IMR-90 (cell line): ENCODE data around the gene TDRKH. TPM values are rescaled to one million over a fixed set of nuclear protein-coding genes. Genes with fewer than 3 reads are reported as not detected.

Source experiments
- ATAC-seq: fragments of 200-7000 bp; cut with Tn5 transposase; 2 replicates; pipeline ENCODE4 v1.9.1; 2020; ENCODE audit warnings: low read depth, mild to moderate bottlenecking, moderate library complexity
- BruUV-seq: library from RNA; stranded (reverse); fragments of 400-500 nt; replicated peaks from 2 replicates; lab custom pipeline; 2021; lab: Mats Ljungman, UMichigan
- CTCF ChIA-PET: fragments of 300-600 bp; formaldehyde crosslinking; extraction: SDS; loops from one replicate; lab custom pipeline; 2021; ENCODE audit warnings: antibody characterized with exemption; lab: Yijun Ruan, JAX
- POLR2A ChIA-PET: fragments of 300-600 bp; sonication (Branson Sonifier 250); formaldehyde crosslinking; loops from one replicate; lab custom pipeline; 2022; ENCODE audit warnings: antibody characterized with exemption; ENCODE audit not compliant: unreplicated experiment; lab: Charles Lee
- DNase-seq: peaks from one replicate; pipeline ENCODE4 v3.0.0; 2013
- H2AFZ ChIP-seq: replicated peaks from 2 replicates; pipeline ENCODE3; 2013; ENCODE audit warnings: low read length, mild to moderate bottlenecking; ENCODE audit not compliant: poor library complexity
- H2AK5ac ChIP-seq: 2 replicates; pipeline ENCODE4 v1.6.1; 2013; ENCODE audit warnings: low read depth, low read length, inconsistent platforms
- H2AK9ac ChIP-seq: replicated peaks from 2 replicates; pipeline ENCODE3; 2013; ENCODE audit warnings: mild to moderate bottlenecking, low read depth, low read length, moderate library complexity; ENCODE audit not compliant: poor library complexity
- H2BK120ac ChIP-seq: 2 replicates; pipeline ENCODE4 v1.6.1; 2013; ENCODE audit warnings: low read depth, low read length, inconsistent platforms
- H2BK15ac ChIP-seq: 3 replicates; pipeline ENCODE4 v1.6.1; 2013; ENCODE audit warnings: low read depth, low read length, inconsistent platforms
- H2BK20ac ChIP-seq: 2 replicates; pipeline ENCODE4 v1.6.1; 2013; ENCODE audit warnings: low read depth, mild to moderate bottlenecking, inconsistent platforms, low read length, moderate library complexity
- H2BK5ac ChIP-seq: 2 replicates; pipeline ENCODE4 v1.6.1; 2013; ENCODE audit warnings: mild to moderate bottlenecking, low read depth, low read length, inconsistent platforms; ENCODE audit not compliant: poor library complexity, severe bottlenecking
- H3K14ac ChIP-seq: replicated peaks from 2 replicates; pipeline ENCODE4 v1.6.1; 2013; ENCODE audit warnings: low read depth, low read length, inconsistent platforms
- H3K18ac ChIP-seq: 2 replicates; pipeline ENCODE4 v1.6.1; 2013; ENCODE audit warnings: low read depth, low read length, control low read depth
- H3K23ac ChIP-seq: 2 replicates; pipeline ENCODE4 v1.6.1; 2013; ENCODE audit warnings: low read depth, low read length, inconsistent platforms
- H3K27ac ChIP-seq: 2 replicates; pipeline ENCODE4 v1.5.1; 2013; ENCODE audit warnings: mild to moderate bottlenecking, control low read depth, low read length; ENCODE audit not compliant: insufficient read depth
- H3K27me3 ChIP-seq: 2 replicates; pipeline ENCODE4 v1.6.1; 2013; ENCODE audit warnings: low read length; ENCODE audit not compliant: control insufficient read depth, insufficient read depth
- H3K36me3 ChIP-seq: 2 replicates; pipeline ENCODE4 v1.6.1; 2013; ENCODE audit warnings: low read length, mixed read lengths; ENCODE audit not compliant: control insufficient read depth, insufficient read depth
- H3K4ac ChIP-seq: 2 replicates; pipeline ENCODE4 v1.6.1; 2013; ENCODE audit warnings: low read depth, low read length, inconsistent platforms
- H3K4me1 ChIP-seq: 2 replicates; pipeline ENCODE4 v1.6.1; 2013; ENCODE audit warnings: low read length, mixed read lengths; ENCODE audit not compliant: control insufficient read depth, insufficient read depth
- H3K4me2 ChIP-seq: 2 replicates; pipeline ENCODE4 v1.6.1; 2013; ENCODE audit warnings: low read depth, mild to moderate bottlenecking, control low read depth, low read length, moderate library complexity
- H3K4me3 ChIP-seq: 2 replicates; pipeline ENCODE4 v1.5.1; 2013; ENCODE audit warnings: low read depth, mild to moderate bottlenecking, control low read depth, low read length, moderate library complexity; ENCODE audit not compliant: insufficient read depth
- H3K56ac ChIP-seq: 2 replicates; pipeline ENCODE4 v1.6.1; 2013; ENCODE audit warnings: low read length, inconsistent platforms; ENCODE audit not compliant: insufficient read depth; ENCODE audit errors: extremely low read depth
- H3K79me1 ChIP-seq, 2 experiments: 2 replicates each; pipeline ENCODE4 v1.6.1; 2013; ENCODE audit warnings: low read length in 2 of 2, inconsistent platforms in 1 of 2, low read depth in 1 of 2
- H3K9ac ChIP-seq: 2 replicates; pipeline ENCODE4 v1.6.1; 2013; ENCODE audit warnings: low read depth, low read length, control low read depth
- H3K9me1 ChIP-seq: 2 replicates; pipeline ENCODE4 v1.6.1; 2013; ENCODE audit warnings: low read length, inconsistent platforms; ENCODE audit not compliant: insufficient read depth
- H3K9me3 ChIP-seq: 2 replicates; pipeline ENCODE4 v1.6.1; 2013; ENCODE audit warnings: low read length; ENCODE audit not compliant: control insufficient read depth, insufficient read depth
- H4K20me1 ChIP-seq: 2 replicates; pipeline ENCODE4 v1.6.1; 2013; ENCODE audit warnings: low read length, inconsistent platforms; ENCODE audit not compliant: insufficient read depth
- H4K5ac ChIP-seq: 2 replicates; pipeline ENCODE4 v1.6.1; 2013; ENCODE audit warnings: mild to moderate bottlenecking, low read depth, low read length, control low read depth
- H4K8ac ChIP-seq, 2 experiments: 2 replicates each; pipeline ENCODE4 v1.6.1; 2013; ENCODE audit warnings: low read depth in 2 of 2, low read length in 2 of 2, control low read depth in 1 of 2, inconsistent platforms in 1 of 2
- H4K91ac ChIP-seq: 2 replicates; pipeline ENCODE4 v1.6.1; 2013; ENCODE audit warnings: low read depth, low read length, inconsistent platforms; ENCODE audit not compliant: insufficient read depth
- BHLHE40 ChIP-seq: fragments of 150-350 bp; IDR thresholded peaks from 2 replicates; pipeline ENCODE4 v1.6.1; 2016; ENCODE audit warnings: mild to moderate bottlenecking, low read depth, low read length
- CEBPB ChIP-seq: IDR thresholded peaks from 2 replicates; pipeline ENCODE4 v1.6.1; 2012; ENCODE audit warnings: low read depth, low read length, improper control_type of control experiment
- CHD1 ChIP-seq: IDR thresholded peaks from 2 replicates; pipeline ENCODE4 v1.6.1; 2012; ENCODE audit warnings: low read depth, low read length, improper control_type of control experiment
- CTCF ChIP-seq: conservative IDR thresholded peaks from 2 replicates; pipeline ENCODE4 v1.5.1; 2012; ENCODE audit warnings: mild to moderate bottlenecking, low read depth, low read length, improper control_type of control experiment
- ELK1 ChIP-seq: fragments of 150-350 bp; IDR thresholded peaks from 2 replicates; pipeline ENCODE4 v1.6.1; 2016; ENCODE audit warnings: low read depth, mild to moderate bottlenecking, low read length, moderate library complexity, borderline replicate concordance
- FOS ChIP-seq: fragments of 150-350 bp; IDR thresholded peaks from 2 replicates; pipeline ENCODE4 v1.6.1; 2016; ENCODE audit warnings: low read depth, low read length
- MAFK ChIP-seq: IDR thresholded peaks from 2 replicates; pipeline ENCODE4 v1.6.1; 2012; ENCODE audit warnings: low read depth, low read length, improper control_type of control experiment
- MAZ ChIP-seq: IDR thresholded peaks from 2 replicates; pipeline ENCODE4 v1.6.1; 2012; ENCODE audit warnings: low read depth, mild to moderate bottlenecking, low read length, improper control_type of control experiment, moderate library complexity, borderline replicate concordance
- MXI1 ChIP-seq: IDR thresholded peaks from 2 replicates; pipeline ENCODE4 v1.6.1; 2012; ENCODE audit warnings: low read depth, mild to moderate bottlenecking, low read length, moderate library complexity, borderline replicate concordance
- NFE2L2 ChIP-seq: fragments of 150-350 bp; IDR thresholded peaks from 2 replicates; pipeline ENCODE4 v1.6.1; 2016; ENCODE audit warnings: low read depth, mild to moderate bottlenecking, low read length
- POLR2A ChIP-seq: IDR thresholded peaks from 2 replicates; pipeline ENCODE4 v1.6.1; 2012; ENCODE audit warnings: mild to moderate bottlenecking, low read depth, low read length
- RAD21 ChIP-seq: IDR thresholded peaks from 2 replicates; pipeline ENCODE4 v1.6.1; 2012; ENCODE audit warnings: low read length, improper control_type of control experiment
- RCOR1 ChIP-seq: IDR thresholded peaks from 2 replicates; pipeline ENCODE4 v1.6.1; 2012; ENCODE audit warnings: mild to moderate bottlenecking, low read length, improper control_type of control experiment; ENCODE audit not compliant: insufficient replicate concordance
- RFX5 ChIP-seq: IDR thresholded peaks from 2 replicates; pipeline ENCODE4 v1.8.0; 2012; ENCODE audit warnings: low read depth, mild to moderate bottlenecking, low read length, moderate library complexity
- SMC3 ChIP-seq: fragments of 150-350 bp; IDR thresholded peaks from 2 replicates; pipeline ENCODE4 v1.6.1; 2016; ENCODE audit warnings: low read depth, mild to moderate bottlenecking, antibody characterized with exemption, low read length, moderate library complexity
- USF2 ChIP-seq: fragments of 150-350 bp; IDR thresholded peaks from 2 replicates; pipeline ENCODE4 v1.6.1; 2017; ENCODE audit warnings: mild to moderate bottlenecking, antibody characterized with exemption, low read length, low read depth
- WGBS, 2 experiments: methylation state at CpG; one replicate each; pipeline versions ENCODE4 v1.1.5 to v1.1.7; 2013; ENCODE audit warnings: missing lambda C conversion rate in 2 of 2; ENCODE audit not compliant: insufficient read length in 1 of 2; ENCODE audit errors: extremely low coverage in 2 of 2; 5-methylcytosine and 5-hydroxymethylcytosine counted together
- dilution Hi-C: fragments of 300-500 bp; cut with HindIII; formaldehyde crosslinking; loops from one replicate; pipeline ENCODE4 v1.14.3; 2018; ENCODE audit warnings: low sequenced_read_pairs; ENCODE audit not compliant: unreplicated experiment
- in situ Hi-C: fragments of 300-500 bp; cut with MboI; formaldehyde crosslinking; loops from 3 replicates; pipeline ENCODE4 v1.14.3; 2019; ENCODE audit warnings: low sequenced_read_pairs, inconsistent platforms, mixed read lengths
- intact Hi-C: fragments of 100-400 bp; cut with micrococcal nuclease; formaldehyde crosslinking; loops from 2 replicates; pipeline ENCODE4 v1.10.0; 2022
- polyA plus RNA-seq, 3 experiments: library from polyadenylated mRNA; depleted of rRNA; stranded (reverse); fragments of >200 nt; gene quantifications; 2 replicates each; pipeline ENCODE4 v1.2.3, GENCODE V29; 2012; ENCODE audit warnings: low replicate concordance in 1 of 3
- total RNA-seq: library from RNA; depleted of rRNA; stranded (reverse); fragments of >200 nt; gene quantifications from 2 replicates; pipeline ENCODE4 v1.2.3, GENCODE V29; 2012

TDRKH gene
- total and polyA plus RNA-seq, 2 of the 4 experiments (the other 2 are of a cell fraction): 1.2 to 2.2 TPM

GRCh38 chr1:151814426-151814825, 24.1 kb upstream of the TDRKH start:
- CTCF ChIA-PET: no interaction called here
- H4K20me1 ChIP-seq: no peaks in the 10 kb centered on the region
- in situ Hi-C loops (no loop called here), dilution Hi-C loops (no loop called here), intact Hi-C loops (no loop called here)
- H2BK5ac ChIP-seq: no peak overlapping the region
- H3K9me1 ChIP-seq: no peaks in the 10 kb centered on the region
- no peaks in the 10 kb centered on the region for H3K79me1 ChIP-seq
- H2AFZ ChIP-seq: no peak overlapping the region
- no peak overlapping the region for H2BK20ac ChIP-seq
- POLR2A ChIA-PET: no interaction called here
- no peak overlapping the region for H3K4me3 ChIP-seq
- no peak overlapping the region for H2BK15ac ChIP-seq
- no peak overlapping the region for H2AK5ac ChIP-seq
- TF ChIP-seq POLR2A (no peak), MAZ (no peak), USF2 (no peak), MXI1 (no peak), RAD21 (no peak), NFE2L2 (no peak), BHLHE40 (no peak), CTCF (no peak), SMC3 (no peak), FOS (no peak), RFX5 (no peak), RCOR1 (no peak), ELK1 (no peak), CHD1 (no peak), CEBPB (no peak), MAFK (no peak)
- H3K4ac ChIP-seq: no peak overlapping the region
- no peak overlapping the region for H2AK9ac ChIP-seq
- no peak for ATAC-seq
- H3K27me3 ChIP-seq: peaks cover 75% of the 10 kb centered on the region
- H4K8ac ChIP-seq: no peak overlapping the region
- no peak overlapping the region for H2BK120ac ChIP-seq
- BruUV-seq: no TSS peak
- no peaks in the 10 kb centered on the region for H3K9me3 ChIP-seq
- no peak overlapping the region for H3K23ac ChIP-seq
- no peaks in the 10 kb centered on the region for H3K36me3 ChIP-seq
- H3K4me1 ChIP-seq: no peaks in the 10 kb centered on the region
- no peak overlapping the region for H3K18ac ChIP-seq
- no peak overlapping the region for H3K56ac ChIP-seq
- H4K5ac ChIP-seq: no peak overlapping the region
- no peak overlapping the region for H3K9ac ChIP-seq
- H3K14ac ChIP-seq: no peak overlapping the region
- 63% methylated on average over 7 of the region's 15 CpGs; no CpG with 5 or more reads in 1 of the 2 experiments for WGBS, 2 experiments
- no peak overlapping the region for H3K4me2 ChIP-seq
- H3K27ac ChIP-seq: no peak overlapping the region
- no peak for DNase-seq
- no peak overlapping the region for H4K91ac ChIP-seq
